ENCODE results near the gene CLEC4G. TPM values are rescaled to one million over a fixed set of nuclear protein-coding genes. Genes with fewer than 3 reads are reported as not detected.
A peak's percentile ranks its signal among the peaks of the same experiment; 100 is the strongest.

Gene CLEC4G, protein sequence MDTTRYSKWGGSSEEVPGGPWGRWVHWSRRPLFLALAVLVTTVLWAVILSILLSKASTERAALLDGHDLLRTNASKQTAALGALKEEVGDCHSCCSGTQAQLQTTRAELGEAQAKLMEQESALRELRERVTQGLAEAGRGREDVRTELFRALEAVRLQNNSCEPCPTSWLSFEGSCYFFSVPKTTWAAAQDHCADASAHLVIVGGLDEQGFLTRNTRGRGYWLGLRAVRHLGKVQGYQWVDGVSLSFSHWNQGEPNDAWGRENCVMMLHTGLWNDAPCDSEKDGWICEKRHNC
- polyA plus RNA-seq (2011; rRNA removed) (not detected in 2 replicates), polyA plus RNA-seq (2017; fragmentation: RNase III; extraction: RNeasy Plus Mini Kit Qiagen cat#74134 plus additional on column Dnase treatment) (not detected in 3 replicates), polyA minus RNA-seq (2011; rRNA and poly(A)+ RNA removed) (not detected in 2 replicates)
- polyA plus RNA-seq (2012; cell fraction: cytosol; rRNA removed), result not detected in 2 replicates
- not detected in 2 replicates for polyA plus RNA-seq (2012; cell fraction: nucleus; rRNA removed)

DNA sequence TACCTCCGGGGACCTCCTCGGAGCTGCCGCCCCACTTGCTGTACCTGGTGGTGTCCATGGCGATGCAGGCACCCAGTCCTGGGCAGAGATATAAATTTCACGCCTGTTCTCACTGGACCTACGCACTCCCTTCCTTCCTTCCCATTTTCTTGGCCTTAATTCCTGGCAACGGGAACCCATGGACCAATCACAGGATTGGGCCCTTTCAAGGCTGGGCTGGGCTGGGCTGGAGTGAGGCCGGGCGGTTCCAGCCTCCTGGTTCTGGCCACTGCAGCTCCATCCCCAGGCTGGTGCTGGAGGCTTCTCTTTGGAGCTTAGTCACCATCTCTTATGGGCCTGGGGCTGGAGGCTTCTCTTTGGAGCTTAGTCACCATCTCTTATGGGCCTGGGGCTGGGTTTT is at the start of gene CLEC4G:
Gene CLEC4G (minus strand): TSS at position 66 of the 400 bp plus-strand sequence. CDS start 8 bp downstream, at position 58.
- TF ChIP-seq CEBPB (IDR thresholded peaks at IDR 0.05), result no peak
- no peak for TF ChIP-seq HEYL (CRISPR knock-in tag; IDR thresholded peaks at IDR 0.05)
- TF ChIP-seq FOSB (CRISPR knock-in tag; IDR thresholded peaks at IDR 0.05), result no peak
- no peak for TF ChIP-seq BCL3 (IDR thresholded peaks at IDR 0.05)
- CTCF ChIA-PET, result no interaction called here
- DNase-seq (ENCODE audit: low read depth in 1 of 2, low spot score in 1 of 2) (no peak), ATAC-seq (peak in 1 of 2 experiments; percentile 48; a peak in 3 of 6 replicates), FAIRE-seq (no peak)
- Histone ChIP-seq H3K27ac (no peak within 1 kb of the TSS), H3K9me3 (no peaks in the 10 kb centered on the region), H3K4me1 (no peaks in the 10 kb centered on the region), H3K4me2 (no peak within 1 kb of the TSS), H3K4me3 (no peak within 1 kb of the TSS)
- POLR2A ChIA-PET, result no interaction called here
- WGBS (ENCODE audit: missing lambda C conversion rate), result 56% methylated on average over 6 of the region's 9 CpGs

DNA sequence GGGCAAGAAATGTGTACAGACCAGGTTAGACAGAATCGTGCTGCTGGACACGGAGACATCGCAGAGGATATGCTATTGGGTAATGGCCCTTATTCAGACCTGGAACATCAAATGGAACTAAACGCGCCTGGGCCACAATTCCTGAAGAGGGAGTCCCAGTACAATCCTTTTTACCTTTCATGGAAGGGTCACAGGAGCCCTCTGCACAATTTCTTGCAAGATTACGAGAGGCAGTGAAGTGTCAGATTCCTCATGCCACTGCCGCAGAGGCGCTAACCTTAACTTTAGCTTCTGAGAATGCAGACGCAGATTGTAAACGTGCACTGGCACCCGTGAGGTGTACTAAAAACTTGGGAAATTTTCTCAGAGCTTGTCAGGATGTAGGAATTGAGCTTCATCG is 49.2 kb upstream of the CLEC4G start:
- no peak for TF ChIP-seq RCOR1 (IDR thresholded peaks at IDR 0.05; ENCODE audit: low read depth, low read length)
- no peak for ATAC-seq
- DNase-seq (ENCODE audit: low read depth in 1 of 2, low spot score in 1 of 2), result peak in 1 of 2 experiments; percentile 8
- Histone ChIP-seq H3K4me3 (no peak overlapping the region), H3K4me2 (no peak overlapping the region), H3K27ac (no peak overlapping the region), H3K4me1 (peaks cover 7% of the 10 kb centered on the region; the same call in 2 of the 3 replicates), H3K9me3 (0 out of 3 replicates have a peak, but pooled peaks cover 4% of the 10 kb centered on the region)
- POLR2A ChIA-PET, result no interaction called here
- FAIRE-seq, result no peak
- CTCF ChIA-PET, result interaction anchor here (0.5 to 1.5 kb wide), 3 partner anchors 43 to 213 kb away, joined by 3 to 4 read pairs (median 3); no protein-coding TSS in a partner anchor
- WGBS (ENCODE audit: missing lambda C conversion rate), result 14% methylated on average over 12 of the region's 12 CpGs

DNA sequence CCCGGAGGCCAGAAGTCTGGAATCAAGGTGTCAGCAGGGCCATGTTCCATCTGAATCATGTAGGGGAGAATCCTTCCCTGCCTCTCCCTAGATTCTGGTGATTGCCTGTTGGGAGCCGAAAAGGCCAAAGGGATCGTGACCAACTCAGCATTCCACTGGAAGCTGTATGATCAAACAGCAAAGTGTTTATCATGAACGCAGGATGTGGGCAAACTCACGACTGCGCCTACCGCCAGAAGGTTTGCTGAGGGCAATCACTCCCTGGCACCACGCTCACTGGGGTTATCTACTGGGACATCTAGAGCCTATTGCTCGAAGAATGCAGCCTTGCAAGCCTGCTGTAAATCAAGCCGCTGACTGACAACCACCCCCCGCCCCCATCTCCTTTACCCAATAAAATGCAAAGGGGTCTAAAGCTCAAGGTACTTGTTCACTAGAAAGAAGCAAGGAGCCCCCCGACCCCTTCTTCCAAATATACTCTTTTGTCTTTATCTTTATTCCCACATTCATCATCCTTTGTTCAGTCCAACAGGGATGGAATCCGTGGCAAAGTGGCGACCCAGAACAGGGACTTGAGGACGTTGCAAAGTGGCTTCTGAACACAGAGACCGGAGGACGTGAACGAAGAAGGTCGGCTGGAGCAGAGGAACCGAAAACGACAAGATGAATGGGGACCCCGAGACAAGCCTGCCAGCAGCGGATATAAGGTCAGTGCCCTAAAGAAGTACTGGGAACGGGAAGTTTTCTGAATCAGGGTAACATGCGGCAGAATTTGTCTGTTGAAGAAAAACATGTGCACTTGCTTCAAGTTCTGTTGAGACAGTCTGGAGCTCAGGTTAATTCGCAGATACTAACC is 47.9 kb upstream of the CLEC4G start:
- WGBS (ENCODE audit: missing lambda C conversion rate), result 44% methylated on average over 25 of the region's 26 CpGs
- no peak overlapping the region for H3K4me2 ChIP-seq
- FAIRE-seq, result no peak
- TF ChIP-seq CBX8 (IDR thresholded peaks at IDR 0.05), result no peak
- H3K4me3 ChIP-seq, result no peak overlapping the region
- ChIA-PET POLR2A (no interaction called here), CTCF (interaction anchor here (0.6 to 1.3 kb wide), 3 partner anchors 16 to 26 kb away, joined by 3 read pairs; no protein-coding TSS in a partner anchor)
- no peak for ATAC-seq
- H3K27ac ChIP-seq, result no peak overlapping the region
- 0 out of 3 replicates have a peak, but pooled peaks cover 1% of the 10 kb centered on the region for H3K9me3 ChIP-seq
- no peak for DNase-seq (ENCODE audit: low read depth in 1 of 2, low spot score in 1 of 2)
- peaks cover 7% of the 10 kb centered on the region; the same call in 2 of the 3 replicates for H3K4me1 ChIP-seq

DNA sequence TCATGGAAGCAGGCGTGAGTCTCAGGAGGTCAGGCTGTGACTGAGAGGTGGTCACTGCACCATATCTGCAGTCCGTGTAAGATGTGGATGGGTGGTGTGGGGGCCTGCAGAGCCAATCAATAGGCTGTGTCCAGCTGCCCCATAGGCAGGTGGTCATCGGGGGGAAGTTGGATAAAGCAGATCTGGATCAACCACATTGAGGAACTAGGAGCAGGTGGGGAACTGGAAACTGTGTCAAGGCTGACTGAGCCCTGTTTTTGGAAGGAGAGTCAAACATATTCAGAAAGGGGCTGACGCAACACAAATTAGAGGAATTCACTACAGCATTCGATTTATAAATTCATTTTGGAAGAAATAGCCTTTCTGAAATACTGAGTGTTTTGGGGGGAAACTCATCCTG is 46.2 kb upstream of the CLEC4G start:
- Histone ChIP-seq H3K27ac (no peak overlapping the region), H3K4me2 (no peak overlapping the region), H3K4me3 (no peak overlapping the region), H3K4me1 (no peaks in the 10 kb centered on the region), H3K9me3 (no peaks in the 10 kb centered on the region)
- 41% methylated on average over 5 of the region's 5 CpGs for WGBS (ENCODE audit: missing lambda C conversion rate)
- ChIA-PET POLR2A (no interaction called here), CTCF (no interaction called here)
- TF ChIP-seq EHF (CRISPR knock-in tag; IDR thresholded peaks at IDR 0.05) (no peak), PHF8 (IDR thresholded peaks at IDR 0.05; ENCODE audit: borderline replicate concordance, low read depth) (no peak), ZNF302 (CRISPR knock-in tag; IDR thresholded peaks at IDR 0.05) (no peak), POLR2AphosphoS2 (conservative IDR thresholded peaks at IDR 0.05; ENCODE audit: low read length) (no peak), HOXB13 (CRISPR knock-in tag; IDR thresholded peaks at IDR 0.05; ENCODE audit: low read depth) (no peak), CEBPB (IDR thresholded peaks at IDR 0.05) (no peak), KDM5A (IDR thresholded peaks at IDR 0.05) (no peak), HDAC2 (IDR thresholded peaks at IDR 0.05) (no peak), SMC3 (IDR thresholded peaks at IDR 0.05) (no peak)
- ATAC-seq (no peak), DNase-seq (ENCODE audit: low read depth in 1 of 2, low spot score in 1 of 2) (no peak), FAIRE-seq (no peak)
